NCI-H1436 (cell line): ENCODE data around the gene NUAK1.

ENCODE experiments used
- DNase-seq: peaks from one replicate; lab custom pipeline; 2025; lab: John Stamatoyannopoulos, UW

Gene NUAK1

DNA sequence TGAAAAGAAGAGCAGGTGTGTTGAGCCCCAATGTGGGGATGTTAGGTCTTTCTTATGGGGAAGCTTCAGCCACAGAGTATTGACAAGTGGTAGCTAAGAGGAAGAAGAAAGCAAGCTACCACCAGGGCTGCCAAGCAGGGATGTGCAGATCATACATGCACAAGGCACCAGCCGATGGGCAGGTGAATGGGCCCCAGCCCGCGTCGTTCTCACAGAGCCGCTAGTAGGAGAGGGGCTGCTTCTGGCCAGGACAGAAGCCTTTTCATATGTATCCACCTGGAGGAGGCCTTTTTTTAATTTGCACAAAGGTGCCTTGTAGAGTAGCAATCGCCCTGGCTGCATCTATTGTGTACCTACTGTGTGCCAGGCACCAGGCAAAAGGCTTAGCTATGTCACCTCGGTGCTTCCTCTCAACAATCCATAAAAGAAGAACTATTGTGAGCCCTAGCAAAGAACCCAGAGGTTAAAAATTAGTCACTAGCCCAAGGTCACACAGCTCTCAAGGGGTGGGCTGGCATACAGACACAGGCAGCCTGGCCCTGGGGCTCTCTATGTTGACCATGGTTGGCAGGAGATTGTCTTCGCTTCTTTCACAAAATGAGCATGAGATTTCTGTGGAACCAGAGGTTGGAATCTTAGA lies 8.2 kb downstream of the NUAK1 start:
- DNase-seq, result no peak

DNA sequence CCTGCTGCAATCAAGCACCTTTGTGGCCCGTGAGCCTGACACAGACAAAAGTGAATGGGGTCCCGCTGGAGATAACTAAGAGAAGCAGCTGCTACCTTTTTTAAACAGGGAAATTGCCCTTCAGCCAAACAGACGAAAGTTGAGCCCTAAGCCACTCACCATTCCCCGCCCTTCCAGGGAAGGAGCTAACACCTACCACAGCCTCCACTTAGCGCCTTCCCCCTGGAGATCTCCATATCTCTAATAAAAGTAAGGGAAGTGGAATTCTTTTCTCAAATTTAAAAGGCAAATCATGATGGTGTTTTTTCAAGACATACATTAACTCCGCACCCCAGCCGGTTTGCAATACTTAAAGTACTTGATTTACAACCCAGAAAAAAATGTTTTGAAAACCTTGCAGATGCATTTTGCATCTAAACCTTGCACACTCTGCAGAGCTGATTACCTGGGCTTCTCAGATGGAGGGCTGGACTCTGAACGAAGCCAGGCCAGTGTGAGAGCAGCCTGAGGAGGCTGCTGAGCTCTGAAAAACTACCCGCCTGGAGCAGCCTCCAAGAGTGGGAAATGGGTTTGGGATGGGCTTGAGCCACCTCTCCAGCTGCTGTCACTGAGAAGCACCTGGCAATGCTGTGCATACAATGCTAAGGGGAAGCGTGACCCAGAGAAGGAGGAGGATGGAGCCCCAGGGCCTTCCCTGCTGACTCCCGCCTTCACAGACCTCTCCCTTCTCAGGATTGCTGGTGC lies 10.0 kb downstream of the NUAK1 start:
- no peak for DNase-seq

DNA sequence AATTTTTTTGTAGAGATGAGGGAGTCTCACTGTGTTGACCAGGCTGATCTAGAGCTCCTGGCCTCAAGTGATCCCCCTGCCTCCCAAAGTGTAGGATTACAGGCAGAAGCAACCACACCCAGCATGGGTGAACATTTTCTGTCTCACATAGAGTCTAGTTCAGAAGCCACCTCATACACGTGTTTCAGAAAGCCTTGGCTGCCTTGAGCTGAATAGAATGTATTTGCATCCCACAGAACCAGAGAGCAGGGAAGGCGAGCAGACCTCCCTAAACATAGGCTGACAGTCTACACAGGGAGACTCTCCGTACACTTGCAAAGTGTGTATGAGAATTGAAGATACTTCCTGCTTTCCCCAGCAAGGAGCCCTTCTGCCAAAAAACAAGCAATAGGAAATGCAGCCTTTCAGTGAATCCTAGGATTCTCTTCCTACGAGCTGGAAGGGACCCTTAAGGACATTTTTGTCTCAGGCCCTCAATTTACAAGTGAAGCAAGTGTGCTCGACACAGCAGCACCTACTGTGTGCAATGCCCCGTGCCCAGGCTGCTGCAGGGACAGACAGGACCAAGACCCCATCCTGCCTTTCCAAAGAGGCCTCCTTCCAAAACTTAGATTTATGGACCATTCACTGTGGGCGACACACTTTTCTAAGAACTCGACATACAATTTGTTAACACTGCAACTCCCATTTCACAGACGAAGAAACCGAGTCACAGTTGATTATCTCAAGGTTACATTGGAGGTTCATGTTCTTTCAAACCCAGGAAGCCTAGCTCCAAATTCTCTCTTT lies 11.2 kb downstream of the NUAK1 start:
- DNase-seq, result no peak

DNA sequence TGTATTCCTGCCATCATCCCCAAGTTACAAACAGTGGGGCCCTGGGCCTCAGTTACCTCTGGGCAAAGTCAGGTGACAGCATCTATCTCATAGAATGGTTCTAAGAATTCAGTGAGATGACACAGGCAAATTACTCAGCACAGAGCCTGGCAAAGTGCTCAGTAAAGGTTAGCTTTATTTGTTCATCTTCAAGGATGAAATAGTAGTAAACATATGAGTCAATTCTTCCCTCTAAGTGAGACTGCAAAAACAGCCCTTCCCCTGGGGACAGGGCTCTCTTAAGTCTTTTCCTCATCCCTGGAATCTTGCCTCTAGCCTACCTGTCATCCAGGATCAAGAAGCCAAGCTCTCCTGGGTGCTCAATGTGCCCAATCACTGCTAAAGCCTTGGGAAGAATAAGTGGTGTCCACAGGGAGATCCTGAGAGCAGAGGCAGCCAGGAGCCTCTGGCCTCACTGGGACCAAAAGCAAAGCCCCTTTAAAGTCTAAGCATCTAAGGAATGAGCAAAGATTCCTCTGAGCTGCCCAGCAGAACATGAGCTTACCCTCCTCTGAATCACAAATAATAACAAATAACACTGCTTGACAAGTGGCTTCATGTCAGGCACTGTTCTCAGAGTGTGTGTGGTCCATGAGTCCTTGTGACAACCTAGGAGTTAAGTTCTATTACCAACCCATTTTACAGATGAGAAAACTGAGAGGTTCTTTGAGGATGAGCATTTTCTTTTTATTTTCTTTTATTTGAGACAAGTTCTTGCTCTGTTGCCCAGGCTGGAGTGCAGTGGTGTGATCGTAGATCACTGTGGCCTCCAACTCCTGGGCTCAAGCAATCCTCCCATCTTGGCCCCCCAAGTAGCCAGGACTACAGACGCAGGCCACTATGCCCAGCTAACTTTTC lies 12.1 kb downstream of the NUAK1 start:
- no peak for DNase-seq

DNA sequence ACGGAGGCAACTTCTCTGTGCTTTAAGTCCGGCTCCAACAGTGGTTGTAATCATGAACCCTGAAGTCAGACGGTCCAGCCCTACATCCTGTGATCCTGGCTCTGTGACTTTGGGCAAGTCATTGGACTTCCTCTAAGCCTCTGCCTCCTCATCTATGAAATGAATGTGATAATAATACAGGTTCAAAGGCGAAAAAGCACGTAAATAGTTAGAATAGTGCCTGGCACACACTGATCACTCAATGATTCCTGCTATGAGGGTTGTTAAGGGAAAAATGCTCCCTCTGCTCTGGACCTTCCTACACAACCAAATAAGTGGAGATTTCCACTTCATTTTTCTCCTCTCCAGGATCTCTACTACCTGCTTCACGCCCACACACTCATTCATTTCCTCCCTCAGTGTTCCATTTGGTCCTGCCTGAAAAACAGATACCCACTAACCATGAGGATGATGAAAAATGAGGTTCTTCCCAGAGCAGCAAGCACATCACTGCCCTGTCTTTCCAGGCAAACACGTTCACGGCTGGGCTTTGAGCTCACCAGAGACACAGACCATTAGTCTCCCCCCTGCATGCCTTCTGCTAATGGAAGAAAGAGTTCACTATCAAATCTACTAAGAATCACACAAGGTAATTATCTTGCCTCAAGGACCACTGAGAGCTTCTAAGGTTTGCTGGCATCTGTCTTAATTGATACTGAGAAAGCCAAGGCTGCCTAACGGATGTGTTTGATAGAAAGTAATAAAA lies 13.2 kb downstream of the NUAK1 start:
- DNase-seq, result no peak

DNA sequence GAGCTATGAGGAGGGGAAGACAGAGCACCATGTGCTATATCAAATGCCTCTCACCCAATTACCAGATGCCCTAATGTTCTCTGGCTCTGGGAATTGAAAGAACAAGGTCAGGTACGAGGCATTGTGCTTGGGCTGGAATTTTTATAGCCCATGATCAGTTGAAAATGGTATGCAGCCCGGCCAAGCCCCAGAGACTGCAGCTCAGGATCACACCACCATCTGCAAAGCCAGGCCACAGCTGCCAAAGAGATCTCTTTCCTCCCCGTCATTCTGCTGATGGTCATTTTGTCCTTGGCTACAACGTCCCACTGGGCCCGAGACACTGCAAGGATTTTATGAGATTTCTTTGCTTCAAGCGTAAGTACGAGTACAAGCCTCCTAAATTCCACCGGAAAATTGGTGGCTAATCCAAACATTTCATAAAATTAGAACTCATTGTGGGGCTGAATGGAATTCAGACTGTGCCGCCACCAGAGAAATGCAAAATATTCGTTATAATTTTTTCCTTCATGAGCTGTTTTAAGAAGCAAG lies 15.1 kb downstream of the NUAK1 start:
- DNase-seq, result no peak

DNA sequence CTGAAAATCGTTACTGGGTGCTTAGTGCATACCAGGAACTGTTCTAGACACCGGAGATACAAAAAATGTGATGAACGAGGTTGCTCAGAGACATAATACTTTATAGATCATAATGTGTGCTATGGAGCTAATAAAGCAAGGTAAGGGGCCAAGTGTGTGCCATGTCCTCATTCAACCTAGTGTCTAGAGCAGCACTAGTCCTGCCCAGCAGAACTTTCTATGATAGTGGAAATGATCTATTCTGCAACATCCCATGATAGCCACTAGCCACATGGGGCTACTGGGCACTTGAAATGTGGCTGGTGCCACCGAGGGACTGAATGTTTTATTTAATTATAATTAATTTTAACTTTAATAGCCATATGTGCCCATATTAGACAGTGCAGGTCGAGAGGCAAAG lies 15.6 kb downstream of the NUAK1 start:
- no peak for DNase-seq

DNA sequence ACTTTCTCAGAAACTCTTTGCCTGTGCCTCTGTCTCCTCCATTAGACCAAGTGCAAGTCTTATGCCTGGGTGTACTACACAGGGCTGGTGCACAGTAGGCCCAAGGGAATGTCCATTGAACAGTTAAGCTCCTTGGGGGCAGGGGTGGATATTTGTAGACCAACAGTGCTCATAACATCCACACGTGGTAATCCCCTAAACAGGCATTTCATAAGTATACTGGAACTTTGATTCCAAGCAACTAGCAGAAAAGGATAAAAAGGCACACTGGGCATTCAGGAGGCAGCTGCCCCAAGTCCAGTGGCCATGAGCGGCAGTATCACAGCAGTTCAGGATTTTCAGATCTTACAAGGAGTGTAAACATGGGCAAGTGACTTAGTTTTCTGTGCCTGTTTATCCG lies 16.8 kb downstream of the NUAK1 start:
- no peak for DNase-seq

DNA sequence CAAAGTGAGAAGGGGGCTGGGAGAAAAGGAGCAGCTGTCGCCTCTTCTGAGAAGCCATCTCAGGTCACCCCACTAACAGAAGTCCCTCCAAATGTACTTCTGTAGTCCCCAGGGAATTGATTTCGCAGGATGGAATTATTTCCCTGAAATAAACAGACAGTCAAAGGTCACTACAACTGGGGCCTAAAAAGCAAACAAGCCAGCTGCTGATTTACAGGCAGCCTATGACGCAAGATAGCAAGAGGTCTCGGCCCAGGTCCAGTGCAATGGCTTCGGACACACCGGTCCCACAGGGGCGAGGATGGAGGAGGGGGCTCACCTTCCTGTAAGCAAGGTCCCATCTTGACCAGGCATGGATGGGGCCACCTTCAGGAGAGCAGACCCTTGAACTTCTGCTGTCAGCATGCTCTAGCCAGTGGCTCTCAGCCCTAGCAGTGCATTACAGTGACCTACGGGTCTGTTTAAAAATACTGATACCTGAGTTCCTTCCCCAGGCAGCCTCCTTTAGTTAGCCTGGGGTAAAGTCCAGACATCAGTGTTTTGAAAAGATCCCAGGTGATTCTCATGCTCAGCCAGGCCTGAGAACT lies 18.1 kb downstream of the NUAK1 start:
- no peak for DNase-seq

DNA sequence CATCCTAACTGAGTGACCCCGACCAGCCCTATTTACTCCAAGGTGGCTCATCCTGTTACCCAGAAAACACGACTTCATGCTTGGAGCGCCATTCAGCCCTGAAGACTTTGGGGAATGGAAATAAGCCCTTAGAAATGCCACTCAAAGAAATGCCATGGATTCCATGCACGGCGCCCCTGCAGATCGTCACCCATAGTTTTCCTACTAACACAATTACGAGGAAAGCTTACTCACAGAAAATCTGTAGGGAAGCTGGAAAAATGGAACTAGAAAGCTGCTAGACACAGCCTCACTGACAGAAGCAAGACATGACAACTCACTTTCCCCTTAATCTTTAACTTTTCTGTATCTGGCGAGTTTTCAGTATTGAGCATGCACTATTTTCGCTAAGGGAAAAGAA lies 19.5 kb downstream of the NUAK1 start:
- DNase-seq, result no peak

DNA sequence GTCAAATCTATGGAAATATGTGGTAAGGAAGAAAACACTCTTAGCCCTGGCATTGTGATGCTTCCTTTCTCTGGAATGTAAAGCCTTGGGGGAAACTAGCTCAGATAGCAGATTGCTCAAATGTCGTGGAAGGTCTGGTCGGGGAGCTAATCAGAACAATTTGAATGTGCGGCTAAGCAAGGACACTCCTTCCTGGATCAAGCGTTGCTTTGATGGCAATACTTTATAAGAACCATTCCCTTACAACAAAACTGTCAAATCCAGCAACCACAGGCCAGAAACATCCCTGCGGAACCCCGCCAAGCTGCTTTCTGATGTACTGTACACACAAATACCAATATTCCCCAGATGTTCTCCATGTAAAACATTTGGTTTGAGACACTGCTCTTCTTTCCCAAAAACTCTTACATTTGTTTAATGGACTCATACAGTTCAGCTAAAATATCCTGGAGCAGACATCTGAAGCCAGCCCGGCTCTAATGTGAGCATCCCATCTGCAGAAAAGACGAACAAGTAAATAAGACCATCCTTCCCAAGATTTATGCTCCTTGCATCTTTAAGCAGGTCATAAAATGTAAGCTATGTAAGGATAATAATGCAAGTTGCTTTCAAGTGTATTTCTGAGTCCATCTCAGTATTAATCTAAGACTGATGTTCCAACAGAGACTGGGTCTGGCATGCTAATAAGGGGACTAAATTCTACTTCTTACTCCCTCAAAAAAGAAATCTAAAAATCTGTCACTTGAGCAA lies 20.2 kb downstream of the NUAK1 start:
- no peak for DNase-seq

DNA sequence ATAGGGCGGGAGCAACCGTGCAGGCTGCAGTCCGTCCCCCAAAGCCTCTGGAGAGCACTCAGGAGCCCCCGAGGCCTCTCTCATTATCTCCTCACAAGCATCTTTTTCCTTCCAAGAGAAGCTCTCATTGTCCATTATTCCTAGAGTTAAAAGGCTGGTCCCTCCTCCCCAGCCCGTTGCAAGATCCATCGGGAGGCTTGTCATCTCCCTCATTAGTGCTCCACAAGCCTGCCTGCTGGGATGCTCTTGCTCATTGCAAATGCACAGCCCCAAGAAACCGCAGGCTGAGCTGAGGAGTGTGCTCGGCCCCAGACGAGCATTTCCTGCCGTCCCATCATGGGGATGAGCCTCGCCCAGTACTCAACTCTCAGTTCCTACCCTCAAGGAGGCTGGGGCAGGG lies 23.3 kb downstream of the NUAK1 start:
- DNase-seq, result no peak

DNA sequence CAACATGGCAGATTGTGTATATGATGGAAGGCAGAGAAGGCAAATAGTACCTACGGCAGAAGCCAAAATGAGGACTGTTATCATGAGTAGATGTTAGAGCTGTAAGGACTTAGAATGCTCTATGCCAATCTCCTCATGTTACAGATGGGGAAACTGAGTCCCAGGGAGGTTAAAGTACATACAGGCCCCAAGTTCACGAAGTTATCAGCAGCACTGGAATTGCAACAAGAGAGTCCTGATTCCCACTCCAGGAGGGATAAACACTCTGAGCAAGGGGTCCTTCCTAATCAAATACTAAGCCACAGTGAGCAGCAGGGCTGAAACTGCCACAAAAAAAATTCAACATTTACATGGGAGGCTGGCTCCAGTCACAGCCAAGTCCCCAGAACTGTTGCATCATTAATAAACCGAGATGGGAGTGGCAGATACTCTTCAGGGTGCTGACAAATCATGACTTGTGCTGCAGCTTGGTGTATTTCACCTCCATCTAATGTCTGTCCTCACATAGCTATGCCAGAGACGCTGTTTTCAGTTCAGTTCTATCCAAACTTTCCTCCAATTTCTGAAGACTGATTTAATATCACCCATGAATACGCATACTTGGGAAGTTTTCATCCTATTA lies 24.2 kb downstream of the NUAK1 start:
- DNase-seq, result no peak

DNA sequence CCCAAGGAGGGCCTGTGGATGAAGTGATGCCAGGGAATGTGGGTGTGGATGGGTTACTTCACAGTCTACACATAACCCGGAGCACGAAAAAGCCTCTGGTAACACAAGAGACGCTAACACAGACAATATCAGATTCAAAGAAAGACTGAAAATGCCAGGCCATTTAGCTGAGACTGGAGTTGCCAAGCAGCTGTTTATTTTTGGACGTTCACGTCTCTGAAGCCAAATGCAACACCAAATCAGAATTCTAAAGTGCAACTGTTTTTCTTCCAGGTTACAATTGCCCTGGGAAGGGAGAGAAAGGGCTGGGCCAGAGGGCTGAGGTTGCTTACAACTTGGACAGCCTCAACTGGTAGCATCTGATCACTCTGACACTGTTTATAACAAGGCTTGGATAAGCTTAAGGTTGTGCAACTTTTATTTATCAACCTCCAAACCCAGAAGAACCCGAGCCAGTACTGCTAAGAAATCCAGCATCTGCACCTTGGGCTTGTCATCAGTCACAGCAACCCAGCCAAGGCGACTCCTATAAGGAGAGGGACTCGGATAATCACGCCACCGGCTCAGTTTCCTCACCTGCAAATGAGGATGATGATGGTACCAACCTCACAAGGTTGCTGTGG lies 24.8 kb downstream of the NUAK1 start:
- no peak for DNase-seq

DNA sequence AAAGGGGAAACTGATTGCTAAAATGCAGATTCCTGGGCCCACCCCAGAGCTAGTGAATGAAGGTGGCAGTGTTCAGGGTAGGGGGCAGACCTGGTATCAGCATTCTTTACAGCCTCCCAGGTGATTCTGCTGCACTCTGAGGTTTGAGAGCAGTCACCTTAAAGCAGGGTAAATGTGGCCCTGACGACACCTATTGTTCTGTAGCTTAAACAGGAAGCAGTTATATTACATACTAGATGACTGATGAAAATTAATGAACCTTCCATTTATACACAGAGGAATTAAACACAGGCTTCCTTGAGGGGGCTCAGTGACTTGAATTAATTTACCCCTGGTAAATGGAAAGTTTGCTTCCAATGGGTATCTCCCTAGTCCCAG lies 25.3 kb downstream of the NUAK1 start:
- no peak for DNase-seq

DNA sequence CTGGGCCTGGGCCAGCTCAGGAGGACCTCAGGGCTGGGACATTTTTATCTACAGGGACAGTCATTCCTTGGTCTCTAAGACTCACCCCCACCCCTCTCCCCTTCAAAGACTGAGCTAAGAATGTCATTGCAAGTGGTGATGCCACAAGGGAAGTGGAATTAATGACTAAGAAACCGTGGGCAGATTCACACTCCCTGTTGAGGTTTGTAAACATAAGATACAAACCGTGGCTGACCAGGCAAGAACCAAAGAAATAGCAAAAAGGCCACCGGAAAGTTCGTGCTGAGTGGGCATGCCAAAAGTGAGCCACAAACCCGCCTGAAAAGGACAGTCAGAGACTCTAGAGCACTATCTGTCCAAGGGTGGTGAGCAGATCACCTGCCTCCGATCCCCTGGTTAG lies 25.7 kb downstream of the NUAK1 start:
- DNase-seq, result no peak

DNA sequence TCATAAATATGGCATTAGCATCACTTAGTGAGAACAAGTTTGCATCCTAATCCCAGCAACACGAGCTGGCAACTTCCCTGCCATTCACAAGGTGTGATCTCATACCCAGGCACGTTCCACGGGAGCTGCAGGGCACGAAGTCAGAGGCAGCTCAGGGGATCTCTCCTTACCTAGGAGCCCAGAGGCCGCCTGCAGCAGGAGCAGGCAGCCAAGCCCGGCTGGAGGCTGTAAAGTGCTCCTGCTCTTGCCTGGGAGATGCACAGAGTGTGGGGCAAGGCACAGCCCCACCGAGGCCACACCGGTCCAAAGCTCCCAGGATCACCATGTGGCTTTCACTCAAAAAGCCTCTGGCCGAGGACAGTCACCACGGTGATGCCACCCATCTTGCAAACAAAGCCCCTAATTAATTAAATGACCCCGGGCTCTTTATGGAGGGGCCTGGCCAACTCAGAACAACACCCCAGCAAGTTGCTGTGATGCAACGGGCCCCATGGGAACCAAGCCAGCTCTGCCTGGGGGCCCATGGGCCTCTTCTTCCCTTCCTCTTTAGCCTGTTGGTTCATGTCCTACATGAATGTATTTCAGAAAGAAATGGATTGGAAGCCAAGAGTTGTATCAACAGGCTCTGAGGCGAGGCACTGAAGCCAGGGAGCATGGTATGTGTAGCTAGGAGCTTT lies 26.5 kb downstream of the NUAK1 start:
- no peak for DNase-seq

DNA sequence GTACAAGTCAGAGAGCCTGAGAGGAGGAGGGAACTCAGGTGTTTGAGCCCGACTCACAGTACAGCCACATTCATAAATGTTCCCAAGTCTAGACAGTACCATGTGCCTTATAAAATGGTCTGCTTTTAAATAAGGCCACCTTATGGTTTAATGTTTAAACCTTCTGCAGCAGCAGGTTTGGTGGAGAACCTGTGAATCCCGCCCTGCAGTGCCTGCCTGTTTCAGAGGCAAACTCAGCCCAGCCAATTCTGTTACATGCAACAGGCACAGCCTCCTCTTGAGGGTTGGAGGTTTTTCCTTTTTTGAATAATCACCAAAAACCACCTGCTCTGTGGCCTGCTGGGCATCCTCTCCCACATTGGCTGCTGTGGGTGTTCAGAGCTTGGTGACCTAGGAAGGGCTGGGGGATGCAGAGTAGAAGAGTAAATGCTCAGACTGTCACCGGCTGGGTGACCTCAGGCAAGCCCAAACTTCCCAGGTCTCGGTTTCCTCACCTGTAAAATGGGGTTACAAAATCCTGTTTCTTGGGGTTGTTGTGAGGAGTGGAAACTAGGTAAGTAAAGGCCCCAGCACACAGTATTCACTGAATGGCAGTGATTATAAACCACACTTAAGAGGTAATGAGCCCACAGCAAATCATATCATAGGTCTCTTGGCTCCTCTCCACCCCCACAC lies 28.0 kb downstream of the NUAK1 start:
- DNase-seq, result no peak
